ENCODE measurements around the gene CDYL.

- TF ChIP-seq CTCF (conservative IDR thresholded peaks at IDR 0.05; ENCODE audit: low read depth, low read length) = no peak
- TF ChIP-seq EZH2phosphoT487 (IDR thresholded peaks at IDR 0.05; ENCODE audit: borderline replicate concordance, low read length) = no peak
- no peak for TF ChIP-seq EZH2 (IDR thresholded peaks at IDR 0.05; ENCODE audit: low read length, unreplicated experiment)
These were observed 210.8 kb downstream of the CDYL start for GRCh38 chr6:4986999-4987398.

All from PC-3 (cell line).